Thoracic aorta (tissue), 2 donors: ENCODE measurements around the gene LMO7. TPM values are rescaled to one million over a fixed set of nuclear protein-coding genes. Genes with fewer than 3 reads are reported as not detected.

Experiments
- ATAC-seq: fragments of 150-250 bp; one replicate; pipeline ENCODE4 v1.8.0; 2017; ENCODE audit warnings: low read depth; ENCODE audit not compliant: insufficient number of reproducible peaks, low FRiP score
- DNase-seq: peaks from one replicate; pipeline ENCODE4 v3.0.0-alpha.2; 2020; ENCODE audit warnings: low spot score
- H3K27ac ChIP-seq, 2 donors: fragments of 200-600 bp; sonication (generic); 1 replicate in 1 of 2; 2 replicates in 1 of 2; pipeline ENCODE4 v1.5.1; 2016; ENCODE audit warnings: mild to moderate bottlenecking in 2 of 2, moderate library complexity in 2 of 2
- H3K27me3 ChIP-seq: fragments of 200-600 bp; sonication (generic); replicated peaks from 2 replicates; pipeline ENCODE4 v1.6.0; 2016; ENCODE audit warnings: mild to moderate bottlenecking; ENCODE audit not compliant: insufficient read depth
- H3K36me3 ChIP-seq: fragments of 200-600 bp; sonication (generic); one replicate; pipeline ENCODE4 v1.5.1; 2016
- H3K4me1 ChIP-seq, 2 donors: fragments of 200-600 bp; sonication (generic); 1 replicate in 1 of 2; 2 replicates in 1 of 2; pipeline versions ENCODE4 v1.5.1 to v1.6.0; 2016; ENCODE audit warnings: low read depth in 2 of 2, mild to moderate bottlenecking in 1 of 2; ENCODE audit not compliant: control insufficient read depth in 1 of 2
- H3K4me3 ChIP-seq: fragments of 200-600 bp; sonication (generic); 2 replicates; pipeline ENCODE4 v1.5.1; 2016; ENCODE audit warnings: mild to moderate bottlenecking
- H3K9me3 ChIP-seq: fragments of 200-600 bp; sonication (generic); 2 replicates; pipeline ENCODE4 v1.5.1; 2016
- total RNA-seq, 2 donors: library from RNA; depleted of rRNA; stranded (reverse); fragments of >200 nt; gene quantifications; one replicate each; pipeline versions ENCODE4 v1.1.0 to v1.2.3, GENCODE V29; 2016
- TF ChIP-seq, protein P1 (sequence below): fragments of 200-600 bp; sonication (generic); IDR thresholded peaks from one replicate; pipeline ENCODE4 v1.5.1; 2019; ENCODE audit warnings: antibody characterized with exemption

Gene LMO7
- total RNA-seq, 2 donors from 2014 or later = 76.3 to 89.9 TPM

DNA sequence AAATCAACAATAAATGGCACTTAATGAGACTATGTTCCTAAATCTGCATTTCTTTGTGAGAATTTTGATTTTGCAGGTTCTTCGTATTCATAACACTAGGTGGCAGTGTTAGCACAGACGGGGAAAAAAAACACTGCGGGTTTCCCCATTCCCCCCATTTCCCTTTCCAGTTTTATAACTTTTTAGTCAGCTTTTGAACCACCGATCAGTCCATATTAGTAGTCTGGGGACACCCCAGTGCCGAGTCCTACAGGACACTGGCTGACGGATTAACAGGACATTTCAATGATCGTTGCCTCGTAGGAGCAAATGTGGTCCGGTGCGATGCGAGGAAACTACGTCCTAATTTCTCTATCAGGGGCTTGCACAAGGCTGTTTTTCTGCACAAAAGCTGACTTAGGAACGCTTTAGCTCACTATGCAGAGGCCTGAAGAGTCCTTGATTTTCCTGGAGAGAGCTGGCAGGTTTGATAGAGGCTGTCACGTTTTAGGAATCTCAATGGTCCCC lies 234.3 kb downstream of the LMO7 start:
- no peak overlapping the region for H3K27ac ChIP-seq
- TF ChIP-seq, protein P1, sequence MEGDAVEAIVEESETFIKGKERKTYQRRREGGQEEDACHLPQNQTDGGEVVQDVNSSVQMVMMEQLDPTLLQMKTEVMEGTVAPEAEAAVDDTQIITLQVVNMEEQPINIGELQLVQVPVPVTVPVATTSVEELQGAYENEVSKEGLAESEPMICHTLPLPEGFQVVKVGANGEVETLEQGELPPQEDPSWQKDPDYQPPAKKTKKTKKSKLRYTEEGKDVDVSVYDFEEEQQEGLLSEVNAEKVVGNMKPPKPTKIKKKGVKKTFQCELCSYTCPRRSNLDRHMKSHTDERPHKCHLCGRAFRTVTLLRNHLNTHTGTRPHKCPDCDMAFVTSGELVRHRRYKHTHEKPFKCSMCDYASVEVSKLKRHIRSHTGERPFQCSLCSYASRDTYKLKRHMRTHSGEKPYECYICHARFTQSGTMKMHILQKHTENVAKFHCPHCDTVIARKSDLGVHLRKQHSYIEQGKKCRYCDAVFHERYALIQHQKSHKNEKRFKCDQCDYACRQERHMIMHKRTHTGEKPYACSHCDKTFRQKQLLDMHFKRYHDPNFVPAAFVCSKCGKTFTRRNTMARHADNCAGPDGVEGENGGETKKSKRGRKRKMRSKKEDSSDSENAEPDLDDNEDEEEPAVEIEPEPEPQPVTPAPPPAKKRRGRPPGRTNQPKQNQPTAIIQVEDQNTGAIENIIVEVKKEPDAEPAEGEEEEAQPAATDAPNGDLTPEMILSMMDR = peak; percentile 73
- H3K4me3 ChIP-seq = peak overlapping the region; percentile 77
- DNase-seq (no peak), ATAC-seq (no peak)
- no peaks in the 10 kb centered on the region for H3K27me3 ChIP-seq
- H3K9me3 ChIP-seq = no peaks in the 10 kb centered on the region
- H3K4me1 ChIP-seq = peaks cover 0 to 5% of the 10 kb centered on the region in 2 donors
- H3K36me3 ChIP-seq = no peaks in the 10 kb centered on the region

DNA sequence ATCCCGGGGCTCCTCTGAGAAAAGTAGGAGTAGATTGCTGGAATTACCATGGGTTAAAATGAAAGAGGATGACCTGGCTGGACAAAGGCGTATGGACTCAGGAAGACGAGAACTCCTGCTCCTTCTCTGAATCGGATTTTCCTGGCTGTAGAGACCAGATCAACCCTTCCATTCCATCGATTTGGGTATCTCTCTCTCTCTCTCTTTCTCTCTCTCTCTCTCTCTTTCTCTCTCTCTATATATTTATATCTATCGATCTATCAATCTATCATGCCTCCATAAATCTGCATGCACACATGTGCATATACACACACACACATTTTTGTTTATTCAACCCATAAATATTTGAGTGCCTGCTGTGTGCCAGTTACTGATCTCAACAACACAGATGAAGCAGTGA lies 234.9 kb downstream of the LMO7 start:
- DNase-seq = no peak
- TF ChIP-seq, protein P1 = no peak
- Histone ChIP-seq H3K4me1 (peaks cover 0 to 5% of the 10 kb centered on the region in 2 donors), H3K27me3 (no peaks in the 10 kb centered on the region), H3K36me3 (no peaks in the 10 kb centered on the region), H3K4me3 (peak overlapping the region; percentile 77), H3K9me3 (no peaks in the 10 kb centered on the region), H3K27ac (no peak overlapping the region)
- no peak for ATAC-seq

DNA sequence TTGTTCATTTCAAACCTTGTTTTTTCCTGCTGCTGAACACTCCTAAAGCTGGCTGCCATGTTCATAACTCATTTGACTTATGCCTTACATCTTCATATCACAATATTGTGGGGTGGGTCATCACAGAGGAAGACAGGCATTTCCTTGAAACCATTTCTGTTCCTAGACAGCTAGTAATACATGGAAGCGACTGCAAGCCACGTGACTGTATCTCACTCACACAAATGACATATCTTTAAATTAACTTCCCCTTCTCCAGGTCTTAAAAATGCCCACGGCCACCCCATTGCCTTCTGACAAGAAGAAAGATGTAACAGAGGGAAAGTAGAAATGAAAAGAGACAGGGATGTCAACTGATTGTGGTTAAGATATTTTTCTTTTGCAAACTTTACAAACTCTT lies 236.8 kb downstream of the LMO7 start:
- Histone ChIP-seq H3K36me3 (no peaks in the 10 kb centered on the region), H3K4me3 (no peak overlapping the region), H3K27me3 (no peaks in the 10 kb centered on the region), H3K27ac (no peak overlapping the region), H3K9me3 (no peaks in the 10 kb centered on the region), H3K4me1 (peaks cover 0 to 8% of the 10 kb centered on the region in 2 donors)
- no peak for DNase-seq
- ATAC-seq = no peak
- TF ChIP-seq, protein P1 = no peak

DNA sequence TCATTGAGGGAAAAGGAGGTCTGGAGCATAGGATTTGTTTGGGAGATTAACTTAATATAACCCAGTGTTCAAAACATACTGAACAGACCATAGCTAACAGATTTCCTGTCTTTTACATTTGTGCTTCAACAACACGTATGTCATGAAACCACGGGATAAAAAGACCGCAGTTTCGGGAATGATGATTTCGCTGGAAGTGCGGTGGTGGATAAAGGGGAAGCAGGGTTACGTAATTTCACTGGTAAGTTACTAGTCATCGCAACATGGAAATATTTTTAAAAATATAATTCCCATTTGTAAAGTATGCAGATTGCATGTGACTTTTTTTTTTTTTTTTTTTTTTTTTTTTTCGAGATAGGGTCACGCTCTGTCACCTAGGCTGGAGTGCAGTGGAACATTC lies 237.4 kb downstream of the LMO7 start:
- TF ChIP-seq, protein P1 = no peak
- Histone ChIP-seq H3K27ac (no peak overlapping the region), H3K9me3 (no peaks in the 10 kb centered on the region), H3K36me3 (no peaks in the 10 kb centered on the region), H3K4me1 (peaks cover 0 to 8% of the 10 kb centered on the region in 2 donors), H3K27me3 (no peaks in the 10 kb centered on the region), H3K4me3 (no peak overlapping the region)
- ATAC-seq = no peak
- DNase-seq = no peak

DNA sequence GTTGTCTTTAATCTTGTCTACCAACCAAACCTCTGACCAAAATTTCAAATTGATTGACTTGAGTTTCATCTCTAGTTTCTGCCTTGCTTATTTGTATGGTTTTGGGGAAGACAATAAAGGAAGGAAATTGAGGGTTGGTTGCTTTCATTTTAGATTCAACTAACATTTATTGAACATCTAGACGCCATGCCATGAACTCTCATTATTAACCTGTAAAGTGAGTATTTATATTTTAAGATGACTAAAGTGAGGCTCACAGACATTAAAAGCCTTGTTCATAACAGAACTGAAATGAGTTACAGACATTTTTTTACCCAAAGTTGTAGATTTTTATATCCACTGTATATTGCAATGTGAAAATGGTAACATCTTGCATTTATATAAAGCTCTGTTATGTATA lies 239.3 kb downstream of the LMO7 start:
- Histone ChIP-seq H3K4me3 (no peak overlapping the region), H3K36me3 (no peaks in the 10 kb centered on the region), H3K27me3 (no peaks in the 10 kb centered on the region), H3K4me1 (peaks cover 0 to 4% of the 10 kb centered on the region in 2 donors), H3K9me3 (no peaks in the 10 kb centered on the region), H3K27ac (no peak overlapping the region)
- TF ChIP-seq, protein P1 = no peak
- ATAC-seq (no peak), DNase-seq (no peak)
